ENCODE measurements around the gene DNASE1L3. TPM values are rescaled to one million over a fixed set of nuclear protein-coding genes. Genes with fewer than 3 reads are reported as not detected.

The DNASE1L3 gene
- total and polyA plus RNA-seq, 11 donors: 0.44 to 4.1 (median 1.2) TPM

GRCh38 chr3:58236527-58237237 lies 25.9 kb upstream of the DNASE1L3 start:
- Histone ChIP-seq H3K36me3 (no peaks in the 10 kb centered on the region), H3K9me3 (no peaks in the 10 kb centered on the region), H3K27me3 (no peaks in the 10 kb centered on the region), H3K4me3 (peak overlapping the region; percentile 70 to 96 (median 90)), H3K4me1 (peaks cover 0 to 24% (median 10%) of the 10 kb centered on the region in 12 donors), H3K27ac (peak overlapping the region in 11 of 12 donors; percentile 43 to 90 (median 85))
- no peak for TF ChIP-seq POLR2A (IDR thresholded peaks at IDR 0.05)
- no peak for TF ChIP-seq CTCF (IDR thresholded peaks at IDR 0.05)
- peak in 2 of 4 donors; percentile 1 to 13 for ATAC-seq
- WGBS, 4 donors: 14 to 19% (median 17%) methylated on average over 24 of the region's 24 CpGs
- intact Hi-C loops (cut with DNase I): loop anchor here in 7 of 10 donors (2.0 to 5.0 kb wide), 4 partner anchors 61 to 71 kb away; partner anchors contain the start of genes HTD2 (in 2 of the 7) and RPP14 (in 2 of the 7)
- DNase-seq: peak in 1 of 5 donors; percentile 29

- H3K4me1 ChIP-seq: peaks cover 0 to 18% (median 10%) of the 10 kb centered on the region in 12 donors
- no peaks in the 10 kb centered on the region for H3K9me3 ChIP-seq
- WGBS, 4 donors: 61 to 73% (median 70%) methylated on average over 4 of the region's 4 CpGs
- H3K27me3 ChIP-seq: no peaks in the 10 kb centered on the region
- TF ChIP-seq POLR2A (IDR thresholded peaks at IDR 0.05) (no peak), CTCF (IDR thresholded peaks at IDR 0.05) (no peak)
- ATAC-seq (no peak), DNase-seq (no peak)
- H3K27ac ChIP-seq: no peak overlapping the region
- intact Hi-C loops (cut with DNase I): loop anchor here in 7 of 10 donors (2.0 to 5.0 kb wide), 4 partner anchors 61 to 71 kb away; partner anchors contain the start of genes HTD2 (in 2 of the 7) and RPP14 (in 2 of the 7)
- no peaks in the 10 kb centered on the region for H3K36me3 ChIP-seq
- no peak overlapping the region for H3K4me3 ChIP-seq
Observed at GRCh38 chr3:58235970-58236369, 25.2 kb upstream of the DNASE1L3 start.

- Histone ChIP-seq H3K27ac (no peak overlapping the region), H3K36me3 (no peaks in the 10 kb centered on the region), H3K4me3 (no peak overlapping the region), H3K9me3 (no peaks in the 10 kb centered on the region), H3K27me3 (no peaks in the 10 kb centered on the region), H3K4me1 (peaks cover 0 to 18% (median 10%) of the 10 kb centered on the region in 12 donors)
- 50 to 60% (median 53%) methylated on average over 4 of the region's 4 CpGs for WGBS, 4 donors
- intact Hi-C loops (cut with DNase I): no loop called here
- no peak for DNase-seq
- ATAC-seq: no peak
- no peak for TF ChIP-seq CTCF (IDR thresholded peaks at IDR 0.05)
- TF ChIP-seq POLR2A (IDR thresholded peaks at IDR 0.05): no peak
Observed at GRCh38 chr3:58234516-58234931, 23.8 kb upstream of the DNASE1L3 start.

GRCh38 chr3:58231666-58232065 lies 20.9 kb upstream of the DNASE1L3 start:
- H3K27ac ChIP-seq: no peak overlapping the region
- intact Hi-C loops (cut with DNase I): no loop called here
- H3K4me1 ChIP-seq: peaks cover 0 to 8% (median under 1%) of the 10 kb centered on the region in 12 donors
- H3K9me3 ChIP-seq: no peaks in the 10 kb centered on the region
- no peak for TF ChIP-seq CTCF (IDR thresholded peaks at IDR 0.05)
- TF ChIP-seq POLR2A (IDR thresholded peaks at IDR 0.05): no peak
- DNase-seq: no peak
- H3K4me3 ChIP-seq: no peak overlapping the region
- no peaks in the 10 kb centered on the region for H3K27me3 ChIP-seq
- no peaks in the 10 kb centered on the region for H3K36me3 ChIP-seq
- no peak for ATAC-seq
- 38 to 52% (median 47%) methylated on average over 2 of the region's 2 CpGs for WGBS, 4 donors

Measured in heart left ventricle (tissue), 16 donors.